AG04450 (cell line): Measurements from ENCODE around the gene ENO1. TPM values are rescaled to one million over a fixed set of nuclear protein-coding genes. Genes with fewer than 3 reads are reported as not detected.
"Not testable (repeated sequence)": the region's sequence is repeated elsewhere in the genome, so short reads cannot be mapped to it uniquely, and the experiment has no call there.

Experiments
- CTCF ChIA-PET: fragments of 300-600, 350-600 bp; formaldehyde crosslinking; extraction: SDS; loops from one replicate; lab custom pipeline; 2022; ENCODE audit warnings: antibody characterized with exemption, inconsistent platforms; lab: Charles Lee
- POLR2A ChIA-PET: fragments of 350-600 bp; formaldehyde crosslinking; extraction: SDS; loops from one replicate; lab custom pipeline; 2021; ENCODE audit warnings: antibody characterized with exemption, inconsistent platforms; lab: Yijun Ruan, JAX
- DNase-seq: peaks from one replicate; pipeline ENCODE4 v3.0.0-alpha.2; 2011; ENCODE audit warnings: low read depth, low spot score
- H3K27ac ChIP-seq: one replicate; pipeline ENCODE4 v1.5.1; 2012; ENCODE audit warnings: low read depth, low read length, control low read depth
- H3K27me3 ChIP-seq: one replicate; pipeline ENCODE4 v1.6.0; 2012; ENCODE audit warnings: low read length; ENCODE audit not compliant: control insufficient read depth, insufficient read depth
- H3K4me3 ChIP-seq: 2 replicates; pipeline ENCODE4 v1.5.1; 2011; ENCODE audit warnings: mild to moderate bottlenecking, low read depth, low read length, control low read depth
- H3K9me3 ChIP-seq: 2 replicates; pipeline ENCODE4 v1.5.1; 2012; ENCODE audit warnings: low read length; ENCODE audit not compliant: control insufficient read depth, insufficient read depth
- polyA plus RNA-seq: library from polyadenylated mRNA; depleted of rRNA; stranded (reverse); fragments of >200 nt; gene quantifications from 2 replicates; pipeline ENCODE4 v1.2.3, GENCODE V29; 2011
- TF ChIP-seq, protein P1 (sequence below): IDR thresholded peaks from 2 replicates; pipeline ENCODE4 v1.5.1; 2011; ENCODE audit warnings: low read depth, low read length, control low read depth, inconsistent platforms

The ENO1 gene
- polyA plus RNA-seq, 1 experiment = 1,423 TPM

- DNase-seq = no peak
- TF ChIP-seq, protein P1, sequence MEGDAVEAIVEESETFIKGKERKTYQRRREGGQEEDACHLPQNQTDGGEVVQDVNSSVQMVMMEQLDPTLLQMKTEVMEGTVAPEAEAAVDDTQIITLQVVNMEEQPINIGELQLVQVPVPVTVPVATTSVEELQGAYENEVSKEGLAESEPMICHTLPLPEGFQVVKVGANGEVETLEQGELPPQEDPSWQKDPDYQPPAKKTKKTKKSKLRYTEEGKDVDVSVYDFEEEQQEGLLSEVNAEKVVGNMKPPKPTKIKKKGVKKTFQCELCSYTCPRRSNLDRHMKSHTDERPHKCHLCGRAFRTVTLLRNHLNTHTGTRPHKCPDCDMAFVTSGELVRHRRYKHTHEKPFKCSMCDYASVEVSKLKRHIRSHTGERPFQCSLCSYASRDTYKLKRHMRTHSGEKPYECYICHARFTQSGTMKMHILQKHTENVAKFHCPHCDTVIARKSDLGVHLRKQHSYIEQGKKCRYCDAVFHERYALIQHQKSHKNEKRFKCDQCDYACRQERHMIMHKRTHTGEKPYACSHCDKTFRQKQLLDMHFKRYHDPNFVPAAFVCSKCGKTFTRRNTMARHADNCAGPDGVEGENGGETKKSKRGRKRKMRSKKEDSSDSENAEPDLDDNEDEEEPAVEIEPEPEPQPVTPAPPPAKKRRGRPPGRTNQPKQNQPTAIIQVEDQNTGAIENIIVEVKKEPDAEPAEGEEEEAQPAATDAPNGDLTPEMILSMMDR = no peak
- Histone ChIP-seq H3K9me3 (0 out of 2 replicates have a peak, but pooled peaks cover 7% of the 10 kb centered on the region), H3K27ac (no peak overlapping the region), H3K27me3 (no peaks in the 10 kb centered on the region), H3K4me3 (no peak overlapping the region)
- POLR2A ChIA-PET = no interaction called here
- CTCF ChIA-PET = no interaction called here
These were observed 27.2 kb upstream of the ENO1 start for GRCh38 chr1:8905582-8906191.

DNA sequence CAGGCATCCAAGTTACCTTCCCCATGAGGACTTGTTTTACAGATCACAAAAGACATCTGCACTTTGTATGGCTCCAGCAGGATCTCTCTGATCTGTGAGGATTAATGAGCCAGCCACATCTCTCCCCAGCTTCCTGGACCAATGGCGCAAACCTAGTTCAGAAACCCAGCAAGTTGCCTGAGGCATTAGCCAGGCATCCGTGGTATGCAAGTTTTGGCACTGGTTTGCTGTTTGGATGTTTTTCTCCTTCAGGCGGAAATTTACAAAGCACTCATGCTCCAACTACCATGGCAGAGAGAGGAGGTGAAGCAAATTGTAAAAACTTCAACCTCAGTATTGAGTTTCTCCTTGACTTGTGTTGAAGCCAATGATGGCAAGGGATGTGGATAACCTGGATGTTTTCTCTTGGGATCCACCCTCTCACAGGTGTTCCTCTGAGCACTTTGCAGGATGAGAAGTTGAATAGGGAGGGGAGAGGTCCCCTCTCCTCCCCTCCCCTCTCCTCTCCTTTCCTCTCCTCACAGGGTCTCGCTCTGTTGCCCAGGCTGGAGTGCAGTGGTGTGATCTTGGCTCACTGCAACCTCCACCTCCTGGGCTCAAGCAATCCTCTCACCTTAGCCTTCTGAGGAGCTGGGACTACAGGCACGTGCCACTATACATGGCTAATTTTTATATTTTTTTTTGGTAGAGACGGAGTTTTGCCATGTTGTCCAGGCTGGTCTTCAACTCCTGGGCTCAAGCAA lies 25.6 kb upstream of the ENO1 start:
- TF ChIP-seq, protein P1 = no peak
- peak; percentile 89 for DNase-seq
- H3K4me3 ChIP-seq = no peak overlapping the region
- H3K9me3 ChIP-seq = no peaks in the 10 kb centered on the region
- H3K27me3 ChIP-seq = no peaks in the 10 kb centered on the region
- H3K27ac ChIP-seq = peak overlapping the region; percentile 57
- ChIA-PET CTCF (interaction anchor here (1.0 kb wide), 1 partner anchor 101 kb away, joined by 4 read pairs; no protein-coding TSS in a partner anchor), POLR2A (no interaction called here)

GRCh38 chr1:8903410-8903809 lies 24.9 kb upstream of the ENO1 start:
- no peaks in the 10 kb centered on the region for H3K27me3 ChIP-seq
- ChIA-PET POLR2A (no interaction called here), CTCF (interaction anchor here (0.6 kb wide), 1 partner anchor 42 kb away, joined by 3 read pairs; no protein-coding TSS in a partner anchor)
- DNase-seq = no peak
- peak overlapping the region; percentile 57 for H3K27ac ChIP-seq
- no peak overlapping the region for H3K4me3 ChIP-seq
- no peaks in the 10 kb centered on the region for H3K9me3 ChIP-seq
- TF ChIP-seq, protein P1 = no peak

GRCh38 chr1:8902765-8903164 lies 24.3 kb upstream of the ENO1 start:
- no peaks in the 10 kb centered on the region for H3K27me3 ChIP-seq
- DNase-seq = no peak
- peaks cover 3% of the 10 kb centered on the region; the same call in 1 of the 2 replicates for H3K9me3 ChIP-seq
- ChIA-PET CTCF (no interaction called here), POLR2A (no interaction called here)
- H3K4me3 ChIP-seq = no peak overlapping the region
- H3K27ac ChIP-seq = peak overlapping the region; percentile 39
- TF ChIP-seq, protein P1 = peak; percentile 41; the same call in 1 of the 2 replicates

- H3K27me3 ChIP-seq, H3K27ac ChIP-seq, POLR2A ChIA-PET, DNase-seq, H3K9me3 ChIP-seq, H3K4me3 ChIP-seq: not testable (repeated sequence)
- CTCF ChIA-PET = interaction anchor here (1.4 kb wide), 1 partner anchor 104 kb away, joined by 4 read pairs; no protein-coding TSS in a partner anchor
These were observed 22.2 kb upstream of the ENO1 start for GRCh38 chr1:8900684-8901083.
